SK-N-SH (cell line): ENCODE results near the gene ZNF121.

Experiments used
- CHD2 ChIP-seq: fragments of 150-350 bp; IDR thresholded peaks from 2 replicates; pipeline ENCODE4 v1.6.1; 2018; ENCODE audit warnings: low read length; ENCODE audit not compliant: partially characterized antibody
- CTCF ChIP-seq: fragments of 200-600 bp; sonication (generic); IDR thresholded peaks from 2 replicates; pipeline ENCODE4 v1.6.1; 2017; ENCODE audit warnings: antibody characterized with exemption, mild to moderate bottlenecking, moderate library complexity
- EP300 ChIP-seq, 2 experiments: IDR thresholded peaks; 2 replicates each; pipeline versions ENCODE4 v1.4.0 to v1.6.1; 2012; ENCODE audit warnings: borderline replicate concordance in 1 of 2, low read depth in 1 of 2, low read length in 1 of 2
- GABPA ChIP-seq: IDR thresholded peaks from 2 replicates; pipeline ENCODE4 v1.4.0; 2012; ENCODE audit warnings: low read depth, mild to moderate bottlenecking
- GATA2 ChIP-seq: sonication (generic); formaldehyde crosslinking; IDR thresholded peaks from 2 replicates; pipeline ENCODE4 v1.5.0; 2020; ENCODE audit warnings: mild to moderate bottlenecking, missing genetic modification reagents
- MXI1 ChIP-seq: IDR thresholded peaks from 2 replicates; pipeline ENCODE4 v1.6.1; 2012; ENCODE audit warnings: mild to moderate bottlenecking, low read depth, low read length, improper control_type of control experiment
- POLR2AphosphoS5 ChIP-seq: IDR thresholded peaks from 2 replicates; pipeline ENCODE4 v1.6.1; 2012; ENCODE audit warnings: low read depth, low read length
- REST ChIP-seq: IDR thresholded peaks from 2 replicates; pipeline ENCODE4 v1.6.1; 2012; ENCODE audit warnings: mild to moderate bottlenecking, low read depth, low read length, moderate library complexity
- USF2 ChIP-seq: fragments of 150-350 bp; IDR thresholded peaks from 2 replicates; pipeline ENCODE4 v1.6.1; 2017; ENCODE audit warnings: antibody characterized with exemption, low read length, low read depth, borderline replicate concordance

GRCh38 chr19:9570255-9570654 is 14.0 kb downstream of the ZNF121 start:
- no peak for TF ChIP-seq GABPA
- TF ChIP-seq POLR2AphosphoS5 = no peak
- no peak for TF ChIP-seq CTCF
- no peak for TF ChIP-seq CHD2
- no peak for TF ChIP-seq USF2
- TF ChIP-seq REST = no peak
- no peak for TF ChIP-seq GATA2 (CRISPR knock-in tag)
- no peak for TF ChIP-seq MXI1
- no peak for TF ChIP-seq EP300 (IDR thresholded peaks at IDR 0.05; ENCODE audit: borderline replicate concordance in 1 of 2, low read depth in 1 of 2, low read length in 1 of 2)
